Breast epithelium (tissue), 3 donors: ENCODE results near the gene GPR152.

Source experiments
- POLR2AphosphoS5 ChIP-seq, 3 donors: sonication (generic); formaldehyde crosslinking; IDR thresholded peaks; one replicate each; pipeline ENCODE4 v1.6.1; 2017; ENCODE audit warnings: antibody characterized with exemption in 3 of 3
- TF ChIP-seq, protein P1 (sequence below), 3 donors: fragments of 450-650 bp; IDR thresholded peaks; one replicate each; pipeline ENCODE4 v1.5.1; 2016 to 2017; ENCODE audit warnings: antibody characterized with exemption in 3 of 3, mild to moderate bottlenecking in 3 of 3, moderate library complexity in 3 of 3

DNA sequence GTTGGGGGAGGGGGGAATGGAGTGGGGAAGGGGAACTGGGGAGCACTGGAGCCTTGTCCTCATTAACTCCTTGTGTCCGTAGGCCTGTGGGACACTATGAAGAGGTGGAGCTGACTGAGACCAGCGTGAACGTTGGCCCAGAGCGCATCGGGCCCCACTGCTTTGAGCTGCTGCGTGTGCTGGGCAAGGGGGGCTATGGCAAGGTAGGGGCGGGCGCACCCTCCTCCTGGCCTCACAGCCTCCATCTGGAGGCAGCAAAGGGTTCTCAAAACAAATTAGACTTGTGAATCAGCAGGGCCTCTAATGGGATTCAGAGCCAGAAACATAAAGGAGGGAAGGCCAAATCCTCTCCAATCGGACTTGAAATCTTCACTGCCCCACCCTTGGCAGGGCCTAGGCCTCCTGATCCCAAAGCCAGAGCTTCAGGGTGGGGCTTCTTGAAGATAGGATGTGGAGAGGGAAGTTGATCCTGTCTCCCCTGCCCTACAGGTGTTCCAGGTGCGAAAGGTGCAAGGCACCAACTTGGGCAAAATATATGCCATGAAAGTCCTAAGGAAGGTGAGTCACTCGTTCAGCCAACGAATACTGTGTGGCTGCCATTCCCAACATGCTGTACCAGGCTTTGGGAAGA, 23.4 kb downstream of the GPR152 start:
- TF ChIP-seq, protein P1, sequence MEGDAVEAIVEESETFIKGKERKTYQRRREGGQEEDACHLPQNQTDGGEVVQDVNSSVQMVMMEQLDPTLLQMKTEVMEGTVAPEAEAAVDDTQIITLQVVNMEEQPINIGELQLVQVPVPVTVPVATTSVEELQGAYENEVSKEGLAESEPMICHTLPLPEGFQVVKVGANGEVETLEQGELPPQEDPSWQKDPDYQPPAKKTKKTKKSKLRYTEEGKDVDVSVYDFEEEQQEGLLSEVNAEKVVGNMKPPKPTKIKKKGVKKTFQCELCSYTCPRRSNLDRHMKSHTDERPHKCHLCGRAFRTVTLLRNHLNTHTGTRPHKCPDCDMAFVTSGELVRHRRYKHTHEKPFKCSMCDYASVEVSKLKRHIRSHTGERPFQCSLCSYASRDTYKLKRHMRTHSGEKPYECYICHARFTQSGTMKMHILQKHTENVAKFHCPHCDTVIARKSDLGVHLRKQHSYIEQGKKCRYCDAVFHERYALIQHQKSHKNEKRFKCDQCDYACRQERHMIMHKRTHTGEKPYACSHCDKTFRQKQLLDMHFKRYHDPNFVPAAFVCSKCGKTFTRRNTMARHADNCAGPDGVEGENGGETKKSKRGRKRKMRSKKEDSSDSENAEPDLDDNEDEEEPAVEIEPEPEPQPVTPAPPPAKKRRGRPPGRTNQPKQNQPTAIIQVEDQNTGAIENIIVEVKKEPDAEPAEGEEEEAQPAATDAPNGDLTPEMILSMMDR (IDR thresholded peaks at IDR 0.05) = no peak
- no peak for TF ChIP-seq POLR2AphosphoS5 (IDR thresholded peaks at IDR 0.05)
